Stimulated activated CD4-positive, alpha-beta T cell treated with anti-CD3 and anti-CD28 coated beads, Interleukin-1b, Interleukin-23, amount 100 ng/mL, for 4 hours (primary cell): Measurements from ENCODE around the gene MC1R.
A peak's percentile ranks its signal among the peaks of the same experiment; 100 is the strongest.
"Not testable (repeated sequence)": the region's sequence is repeated elsewhere in the genome, so short reads cannot be mapped to it uniquely, and the experiment has no call there.

Experiments used
- DNase-seq, 2 donors: peaks; one replicate each; pipeline ENCODE4 v3.0.0-alpha.2; 2020; ENCODE audit warnings: low read depth in 2 of 2

MC1R gene

GRCh38 chr16:89918453-89919347, at the start of gene MC1R:
Gene MC1R, plus strand, starts transcription at chr16:89918862. Its CDS starts 397 bp downstream, at chr16:89919259.
- no peak for DNase-seq

- DNase-seq = no peak
These were observed 48.8 kb upstream of the MC1R start for GRCh38 chr16:89869911-89870310.

- DNase-seq = no peak
These were observed 48.2 kb upstream of the MC1R start for GRCh38 chr16:89870440-89870839.

GRCh38 chr16:89871895-89872294, 46.8 kb upstream of the MC1R start:
- DNase-seq = no peak

GRCh38 chr16:89873109-89873971, 45.3 kb upstream of the MC1R start, which contains the start of gene TCF25:
Gene TCF25, plus strand, starts transcription at chr16:89873592. Its CDS starts 76 bp downstream, at chr16:89873668.
- DNase-seq = peak; percentile 86

GRCh38 chr16:89873972-89874689, 44.5 kb upstream of the MC1R start:
- DNase-seq = peak; percentile 95

- DNase-seq = not testable (repeated sequence)
These were observed 39.5 kb upstream of the MC1R start for GRCh38 chr16:89879123-89879522.

GRCh38 chr16:89880477-89881367, 37.9 kb upstream of the MC1R start:
- no peak for DNase-seq

GRCh38 chr16:89881368-89881730, 37.3 kb upstream of the MC1R start:
- no peak for DNase-seq

- no peak for DNase-seq
These were observed 35.2 kb upstream of the MC1R start for GRCh38 chr16:89883346-89884040.

- no peak for DNase-seq
These were observed 34.6 kb upstream of the MC1R start for GRCh38 chr16:89884041-89884421.

- no peak for DNase-seq
These were observed 31.4 kb upstream of the MC1R start for GRCh38 chr16:89887243-89887642.

- no peak for DNase-seq
These were observed 28.5 kb upstream of the MC1R start for GRCh38 chr16:89890200-89890599.

- no peak for DNase-seq
These were observed 27.6 kb upstream of the MC1R start for GRCh38 chr16:89890886-89891657.

GRCh38 chr16:89892055-89892630, 26.5 kb upstream of the MC1R start:
- DNase-seq = no peak

- DNase-seq = no peak
These were observed 26.0 kb upstream of the MC1R start for GRCh38 chr16:89892635-89893034.

- no peak for DNase-seq
These were observed 24.8 kb upstream of the MC1R start for GRCh38 chr16:89893642-89894548.
